ENCODE results near the gene AAK1.
"Not testable (repeated sequence)": the region's sequence is repeated elsewhere in the genome, so short reads cannot be mapped to it uniquely, and the experiment has no call there.

Gene AAK1

GRCh38 chr2:69459936-69460335 is 183.6 kb downstream of the AAK1 start:
- TF ChIP-seq ZNF274 (IDR thresholded peaks at IDR 0.05; ENCODE audit: low read depth, low read length), result no peak
- no peak overlapping the region for H3K4me3 ChIP-seq (ENCODE audit: low read length)

GRCh38 chr2:69456950-69457445 is 186.5 kb downstream of the AAK1 start:
- no peak for TF ChIP-seq ZNF274 (IDR thresholded peaks at IDR 0.05; ENCODE audit: low read depth, low read length)
- no peak overlapping the region for H3K4me3 ChIP-seq (ENCODE audit: low read length)

GRCh38 chr2:69456154-69456553 is 187.4 kb downstream of the AAK1 start:
- H3K4me3 ChIP-seq (ENCODE audit: low read length), result no peak overlapping the region
- TF ChIP-seq ZNF274 (IDR thresholded peaks at IDR 0.05; ENCODE audit: low read depth, low read length), result no peak

- TF ChIP-seq ZNF274 (IDR thresholded peaks at IDR 0.05; ENCODE audit: low read depth, low read length), result no peak
- no peak overlapping the region for H3K4me3 ChIP-seq (ENCODE audit: low read length)
Measured at GRCh38 chr2:69454976-69455375, 188.6 kb downstream of the AAK1 start.

- TF ChIP-seq ZNF274 (IDR thresholded peaks at IDR 0.05; ENCODE audit: low read depth, low read length), result no peak
- H3K4me3 ChIP-seq (ENCODE audit: low read length), result no peak overlapping the region
Measured at GRCh38 chr2:69453475-69454129, 189.9 kb downstream of the AAK1 start.

GRCh38 chr2:69452687-69453086 is 190.9 kb downstream of the AAK1 start:
- H3K4me3 ChIP-seq (ENCODE audit: low read length), result no peak overlapping the region
- TF ChIP-seq ZNF274 (IDR thresholded peaks at IDR 0.05; ENCODE audit: low read depth, low read length), result no peak

- no peak overlapping the region for H3K4me3 ChIP-seq (ENCODE audit: low read length)
- TF ChIP-seq ZNF274 (IDR thresholded peaks at IDR 0.05; ENCODE audit: low read depth, low read length), result no peak
Measured at GRCh38 chr2:69450735-69451416, 192.7 kb downstream of the AAK1 start.

GRCh38 chr2:69449906-69450305 is 193.6 kb downstream of the AAK1 start:
- H3K4me3 ChIP-seq (ENCODE audit: low read length), result no peak overlapping the region
- TF ChIP-seq ZNF274 (IDR thresholded peaks at IDR 0.05; ENCODE audit: low read depth, low read length), result no peak

- not testable (repeated sequence) for H3K4me3 ChIP-seq (ENCODE audit: low read length)
Measured at GRCh38 chr2:69443673-69444072, 199.9 kb downstream of the AAK1 start.

- not testable (repeated sequence) for H3K4me3 ChIP-seq (ENCODE audit: low read length)
Measured at GRCh38 chr2:69439499-69439898, 204.0 kb downstream of the AAK1 start.

- TF ChIP-seq ZNF274 (IDR thresholded peaks at IDR 0.05; ENCODE audit: low read depth, low read length), result no peak
- H3K4me3 ChIP-seq (ENCODE audit: low read length), result no peak overlapping the region
Measured at GRCh38 chr2:69438580-69438979, 205.0 kb downstream of the AAK1 start.

GRCh38 chr2:69437751-69438154 is 205.8 kb downstream of the AAK1 start:
- no peak for TF ChIP-seq ZNF274 (IDR thresholded peaks at IDR 0.05; ENCODE audit: low read depth, low read length)

GRCh38 chr2:69436938-69437750 is 206.4 kb downstream of the AAK1 start, which contains the start of gene NFU1:
NFU1 (minus strand) TSS chr2:69437435; CDS start chr2:69437422, 13 bp downstream.
- H3K4me3 ChIP-seq (ENCODE audit: low read length), result peak within 1 kb of the TSS; percentile 79

More at GRCh38 chr2:69437751-69438154, 205.8 kb downstream of the AAK1 start:
- H3K4me3 ChIP-seq (ENCODE audit: low read length), result peak overlapping the region; percentile 79; the same call in 1 of the 2 replicates

GRCh38 chr2:69436596-69436937 is 207.0 kb downstream of the AAK1 start:
- no peak for TF ChIP-seq ZNF274 (IDR thresholded peaks at IDR 0.05; ENCODE audit: low read depth, low read length)
- peak overlapping the region; percentile 79 for H3K4me3 ChIP-seq (ENCODE audit: low read length)

More at GRCh38 chr2:69436938-69437750, 206.4 kb downstream of the AAK1 start, which contains the start of gene NFU1:
- TF ChIP-seq ZNF274 (IDR thresholded peaks at IDR 0.05; ENCODE audit: low read depth, low read length), result no peak

All from GM08714 (cell line).